HG03571 (cell line): Measurements from ENCODE around the gene NSUN6.

Experiments
- ATAC-seq: cut with Tn5 transposase; IDR thresholded peaks from one replicate; pipeline ENCODE4 v1.9.1; 2021; ENCODE audit not compliant: unreplicated experiment

Gene NSUN6

GRCh38 chr10:18651324-18652007 lies at the start of gene NSUN6:
NSUN6 (minus strand) TSS chr10:18651587; CDS start chr10:18651203, 384 bp downstream.
- peak; percentile 98 for ATAC-seq

GRCh38 chr10:18699849-18700840 lies 48.8 kb upstream of the NSUN6 start:
- ATAC-seq: no peak

- no peak for ATAC-seq
Observed at GRCh38 chr10:18690541-18690940, 39.2 kb upstream of the NSUN6 start.

- ATAC-seq: no peak
Observed at GRCh38 chr10:18689498-18689897, 38.1 kb upstream of the NSUN6 start.

GRCh38 chr10:18687706-18688105 lies 36.3 kb upstream of the NSUN6 start:
- no peak for ATAC-seq

GRCh38 chr10:18687195-18687594 lies 35.8 kb upstream of the NSUN6 start:
- ATAC-seq: no peak

- ATAC-seq: no peak
Observed at GRCh38 chr10:18685555-18685954, 34.2 kb upstream of the NSUN6 start.

GRCh38 chr10:18684953-18685352 lies 33.6 kb upstream of the NSUN6 start:
- no peak for ATAC-seq

- ATAC-seq: no peak
Observed at GRCh38 chr10:18684416-18684815, 33.0 kb upstream of the NSUN6 start.

GRCh38 chr10:18683427-18683826 lies 32.0 kb upstream of the NSUN6 start:
- no peak for ATAC-seq

- ATAC-seq: no peak
Observed at GRCh38 chr10:18681971-18682411, 30.6 kb upstream of the NSUN6 start.

- ATAC-seq: no peak
Observed at GRCh38 chr10:18681366-18681765, 30.0 kb upstream of the NSUN6 start.

GRCh38 chr10:18680754-18681153 lies 29.4 kb upstream of the NSUN6 start:
- no peak for ATAC-seq

GRCh38 chr10:18675086-18675801 lies 23.9 kb upstream of the NSUN6 start:
- ATAC-seq: no peak

- no peak for ATAC-seq
Observed at GRCh38 chr10:18668026-18668425, 16.6 kb upstream of the NSUN6 start.

GRCh38 chr10:18666810-18667209 lies 15.4 kb upstream of the NSUN6 start:
- no peak for ATAC-seq

- ATAC-seq: no peak
Observed at GRCh38 chr10:18665815-18666558, 14.6 kb upstream of the NSUN6 start.

GRCh38 chr10:18664841-18665478 lies 13.6 kb upstream of the NSUN6 start:
- ATAC-seq: no peak

- no peak for ATAC-seq
Observed at GRCh38 chr10:18660816-18661431, 9.5 kb upstream of the NSUN6 start.
